ENCODE data around the gene ANKRD34A. TPM values are rescaled to one million over a fixed set of nuclear protein-coding genes. Genes with fewer than 3 reads are reported as not detected.

ANKRD34A gene
- total and polyA plus RNA-seq, 2 of the 13 experiments (the other 11 are each of a cell fraction or from before 2014, with no cell fraction given): 0.05 to 0.07 TPM

DNA sequence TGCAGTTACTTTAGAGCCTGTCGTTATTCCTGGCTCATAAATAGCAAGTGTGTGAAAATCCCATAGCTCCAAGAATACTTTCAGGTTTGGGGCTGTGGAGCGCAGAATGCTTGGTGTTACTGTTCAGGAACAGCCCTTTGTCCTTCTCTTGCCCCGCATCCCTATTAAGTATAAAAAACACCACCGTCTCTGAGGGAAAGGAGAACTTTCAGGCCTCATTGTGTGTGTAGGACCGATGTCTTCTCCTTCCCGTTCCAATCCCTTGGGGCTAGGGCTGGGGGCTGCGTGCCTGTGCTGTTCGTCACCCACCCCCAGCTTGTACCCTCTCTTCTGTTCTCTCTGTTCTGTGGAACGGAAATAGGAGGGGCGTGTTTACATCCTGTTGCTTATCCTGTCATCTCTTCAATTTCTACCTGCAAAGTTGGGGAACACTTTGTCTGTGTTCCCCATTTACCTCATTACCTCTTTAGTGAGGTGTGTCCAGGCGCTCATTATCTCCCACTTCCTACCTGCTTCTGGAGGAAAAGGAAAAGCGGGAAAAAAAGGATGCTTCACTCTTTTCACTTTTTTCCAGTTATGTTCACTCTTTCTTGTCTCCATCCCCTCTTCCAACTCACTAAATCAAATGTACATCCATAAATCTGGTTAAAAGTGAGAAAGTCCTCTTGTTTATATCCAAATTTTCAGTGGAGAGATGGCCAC, 32.8 kb upstream of the ANKRD34A start (continued):
- TF ChIP-seq, protein P1, sequence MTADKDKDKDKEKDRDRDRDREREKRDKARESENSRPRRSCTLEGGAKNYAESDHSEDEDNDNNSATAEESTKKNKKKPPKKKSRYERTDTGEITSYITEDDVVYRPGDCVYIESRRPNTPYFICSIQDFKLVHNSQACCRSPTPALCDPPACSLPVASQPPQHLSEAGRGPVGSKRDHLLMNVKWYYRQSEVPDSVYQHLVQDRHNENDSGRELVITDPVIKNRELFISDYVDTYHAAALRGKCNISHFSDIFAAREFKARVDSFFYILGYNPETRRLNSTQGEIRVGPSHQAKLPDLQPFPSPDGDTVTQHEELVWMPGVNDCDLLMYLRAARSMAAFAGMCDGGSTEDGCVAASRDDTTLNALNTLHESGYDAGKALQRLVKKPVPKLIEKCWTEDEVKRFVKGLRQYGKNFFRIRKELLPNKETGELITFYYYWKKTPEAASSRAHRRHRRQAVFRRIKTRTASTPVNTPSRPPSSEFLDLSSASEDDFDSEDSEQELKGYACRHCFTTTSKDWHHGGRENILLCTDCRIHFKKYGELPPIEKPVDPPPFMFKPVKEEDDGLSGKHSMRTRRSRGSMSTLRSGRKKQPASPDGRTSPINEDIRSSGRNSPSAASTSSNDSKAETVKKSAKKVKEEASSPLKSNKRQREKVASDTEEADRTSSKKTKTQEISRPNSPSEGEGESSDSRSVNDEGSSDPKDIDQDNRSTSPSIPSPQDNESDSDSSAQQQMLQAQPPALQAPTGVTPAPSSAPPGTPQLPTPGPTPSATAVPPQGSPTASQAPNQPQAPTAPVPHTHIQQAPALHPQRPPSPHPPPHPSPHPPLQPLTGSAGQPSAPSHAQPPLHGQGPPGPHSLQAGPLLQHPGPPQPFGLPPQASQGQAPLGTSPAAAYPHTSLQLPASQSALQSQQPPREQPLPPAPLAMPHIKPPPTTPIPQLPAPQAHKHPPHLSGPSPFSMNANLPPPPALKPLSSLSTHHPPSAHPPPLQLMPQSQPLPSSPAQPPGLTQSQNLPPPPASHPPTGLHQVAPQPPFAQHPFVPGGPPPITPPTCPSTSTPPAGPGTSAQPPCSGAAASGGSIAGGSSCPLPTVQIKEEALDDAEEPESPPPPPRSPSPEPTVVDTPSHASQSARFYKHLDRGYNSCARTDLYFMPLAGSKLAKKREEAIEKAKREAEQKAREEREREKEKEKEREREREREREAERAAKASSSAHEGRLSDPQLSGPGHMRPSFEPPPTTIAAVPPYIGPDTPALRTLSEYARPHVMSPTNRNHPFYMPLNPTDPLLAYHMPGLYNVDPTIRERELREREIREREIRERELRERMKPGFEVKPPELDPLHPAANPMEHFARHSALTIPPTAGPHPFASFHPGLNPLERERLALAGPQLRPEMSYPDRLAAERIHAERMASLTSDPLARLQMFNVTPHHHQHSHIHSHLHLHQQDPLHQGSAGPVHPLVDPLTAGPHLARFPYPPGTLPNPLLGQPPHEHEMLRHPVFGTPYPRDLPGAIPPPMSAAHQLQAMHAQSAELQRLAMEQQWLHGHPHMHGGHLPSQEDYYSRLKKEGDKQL (CRISPR knock-in tag; IDR thresholded peaks at IDR 0.05; ENCODE audit: low read depth): no peak
- TF ChIP-seq DPF2 (CRISPR knock-in tag; IDR thresholded peaks at IDR 0.05; ENCODE audit: borderline replicate concordance, low read depth) (0 out of 2 replicates have a peak, but pooled peaks have one; percentile 34), ZEB1 (IDR thresholded peaks at IDR 0.05; ENCODE audit: insufficient replicate concordance, low read depth) (peak; percentile 54), BCL6 (CRISPR knock-in tag; IDR thresholded peaks at IDR 0.05) (no peak), NFKBIZ (CRISPR knock-in tag; IDR thresholded peaks at IDR 0.05) (no peak), ZNF75D (CRISPR knock-in tag; IDR thresholded peaks at IDR 0.05; ENCODE audit: borderline replicate concordance) (no peak), ZNF510 (CRISPR knock-in tag; IDR thresholded peaks at IDR 0.05; ENCODE audit: low read depth) (no peak), TCF7 (IDR thresholded peaks at IDR 0.05; ENCODE audit: low read depth) (peak; percentile 42; the same call in 1 of the 2 replicates), BHLHE40 (IDR thresholded peaks at IDR 0.05; ENCODE audit: low read length) (no peak)
- TF ChIP-seq, protein P2, sequence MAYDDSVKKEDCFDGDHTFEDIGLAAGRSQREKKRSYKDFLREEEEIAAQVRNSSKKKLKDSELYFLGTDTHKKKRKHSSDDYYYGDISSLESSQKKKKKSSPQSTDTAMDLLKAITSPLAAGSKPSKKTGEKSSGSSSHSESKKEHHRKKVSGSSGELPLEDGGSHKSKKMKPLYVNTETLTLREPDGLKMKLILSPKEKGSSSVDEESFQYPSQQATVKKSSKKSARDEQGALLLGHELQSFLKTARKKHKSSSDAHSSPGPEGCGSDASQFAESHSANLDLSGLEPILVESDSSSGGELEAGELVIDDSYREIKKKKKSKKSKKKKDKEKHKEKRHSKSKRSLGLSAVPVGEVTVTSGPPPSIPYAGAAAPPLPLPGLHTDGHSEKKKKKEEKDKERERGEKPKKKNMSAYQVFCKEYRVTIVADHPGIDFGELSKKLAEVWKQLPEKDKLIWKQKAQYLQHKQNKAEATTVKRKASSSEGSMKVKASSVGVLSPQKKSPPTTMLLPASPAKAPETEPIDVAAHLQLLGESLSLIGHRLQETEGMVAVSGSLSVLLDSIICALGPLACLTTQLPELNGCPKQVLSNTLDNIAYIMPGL (CRISPR knock-in tag; IDR thresholded peaks at IDR 0.05; ENCODE audit: borderline replicate concordance in 1 of 2, low read depth in 1 of 2): no peak; a peak in 1 of 4 replicates
- TF ChIP-seq, protein P3, sequence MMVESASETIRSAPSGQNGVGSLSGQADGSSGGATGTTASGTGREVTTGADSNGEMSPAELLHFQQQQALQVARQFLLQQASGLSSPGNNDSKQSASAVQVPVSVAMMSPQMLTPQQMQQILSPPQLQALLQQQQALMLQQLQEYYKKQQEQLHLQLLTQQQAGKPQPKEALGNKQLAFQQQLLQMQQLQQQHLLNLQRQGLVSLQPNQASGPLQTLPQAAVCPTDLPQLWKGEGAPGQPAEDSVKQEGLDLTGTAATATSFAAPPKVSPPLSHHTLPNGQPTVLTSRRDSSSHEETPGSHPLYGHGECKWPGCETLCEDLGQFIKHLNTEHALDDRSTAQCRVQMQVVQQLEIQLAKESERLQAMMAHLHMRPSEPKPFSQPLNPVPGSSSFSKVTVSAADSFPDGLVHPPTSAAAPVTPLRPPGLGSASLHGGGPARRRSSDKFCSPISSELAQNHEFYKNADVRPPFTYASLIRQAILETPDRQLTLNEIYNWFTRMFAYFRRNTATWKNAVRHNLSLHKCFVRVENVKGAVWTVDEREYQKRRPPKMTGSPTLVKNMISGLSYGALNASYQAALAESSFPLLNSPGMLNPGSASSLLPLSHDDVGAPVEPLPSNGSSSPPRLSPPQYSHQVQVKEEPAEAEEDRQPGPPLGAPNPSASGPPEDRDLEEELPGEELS (CRISPR knock-in tag; IDR thresholded peaks at IDR 0.05): peak; percentile 79
- TF ChIP-seq, protein P4, sequence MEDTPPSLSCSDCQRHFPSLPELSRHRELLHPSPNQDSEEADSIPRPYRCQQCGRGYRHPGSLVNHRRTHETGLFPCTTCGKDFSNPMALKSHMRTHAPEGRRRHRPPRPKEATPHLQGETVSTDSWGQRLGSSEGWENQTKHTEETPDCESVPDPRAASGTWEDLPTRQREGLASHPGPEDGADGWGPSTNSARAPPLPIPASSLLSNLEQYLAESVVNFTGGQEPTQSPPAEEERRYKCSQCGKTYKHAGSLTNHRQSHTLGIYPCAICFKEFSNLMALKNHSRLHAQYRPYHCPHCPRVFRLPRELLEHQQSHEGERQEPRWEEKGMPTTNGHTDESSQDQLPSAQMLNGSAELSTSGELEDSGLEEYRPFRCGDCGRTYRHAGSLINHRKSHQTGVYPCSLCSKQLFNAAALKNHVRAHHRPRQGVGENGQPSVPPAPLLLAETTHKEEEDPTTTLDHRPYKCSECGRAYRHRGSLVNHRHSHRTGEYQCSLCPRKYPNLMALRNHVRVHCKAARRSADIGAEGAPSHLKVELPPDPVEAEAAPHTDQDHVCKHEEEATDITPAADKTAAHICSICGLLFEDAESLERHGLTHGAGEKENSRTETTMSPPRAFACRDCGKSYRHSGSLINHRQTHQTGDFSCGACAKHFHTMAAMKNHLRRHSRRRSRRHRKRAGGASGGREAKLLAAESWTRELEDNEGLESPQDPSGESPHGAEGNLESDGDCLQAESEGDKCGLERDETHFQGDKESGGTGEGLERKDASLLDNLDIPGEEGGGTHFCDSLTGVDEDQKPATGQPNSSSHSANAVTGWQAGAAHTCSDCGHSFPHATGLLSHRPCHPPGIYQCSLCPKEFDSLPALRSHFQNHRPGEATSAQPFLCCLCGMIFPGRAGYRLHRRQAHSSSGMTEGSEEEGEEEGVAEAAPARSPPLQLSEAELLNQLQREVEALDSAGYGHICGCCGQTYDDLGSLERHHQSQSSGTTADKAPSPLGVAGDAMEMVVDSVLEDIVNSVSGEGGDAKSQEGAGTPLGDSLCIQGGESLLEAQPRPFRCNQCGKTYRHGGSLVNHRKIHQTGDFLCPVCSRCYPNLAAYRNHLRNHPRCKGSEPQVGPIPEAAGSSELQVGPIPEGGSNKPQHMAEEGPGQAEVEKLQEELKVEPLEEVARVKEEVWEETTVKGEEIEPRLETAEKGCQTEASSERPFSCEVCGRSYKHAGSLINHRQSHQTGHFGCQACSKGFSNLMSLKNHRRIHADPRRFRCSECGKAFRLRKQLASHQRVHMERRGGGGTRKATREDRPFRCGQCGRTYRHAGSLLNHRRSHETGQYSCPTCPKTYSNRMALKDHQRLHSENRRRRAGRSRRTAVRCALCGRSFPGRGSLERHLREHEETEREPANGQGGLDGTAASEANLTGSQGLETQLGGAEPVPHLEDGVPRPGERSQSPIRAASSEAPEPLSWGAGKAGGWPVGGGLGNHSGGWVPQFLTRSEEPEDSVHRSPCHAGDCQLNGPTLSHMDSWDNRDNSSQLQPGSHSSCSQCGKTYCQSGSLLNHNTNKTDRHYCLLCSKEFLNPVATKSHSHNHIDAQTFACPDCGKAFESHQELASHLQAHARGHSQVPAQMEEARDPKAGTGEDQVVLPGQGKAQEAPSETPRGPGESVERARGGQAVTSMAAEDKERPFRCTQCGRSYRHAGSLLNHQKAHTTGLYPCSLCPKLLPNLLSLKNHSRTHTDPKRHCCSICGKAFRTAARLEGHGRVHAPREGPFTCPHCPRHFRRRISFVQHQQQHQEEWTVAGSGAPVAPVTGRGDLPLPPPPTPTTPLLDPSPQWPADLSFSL (CRISPR knock-in tag; IDR thresholded peaks at IDR 0.05): no peak
